DND-41 (cell line): ENCODE data around the gene ELMO2.

Experiments
- ATAC-seq: fragments of 200-7000 bp; cut with Tn5 transposase; 3 replicates; pipeline ENCODE4 v1.9.1; 2021; ENCODE audit warnings: low read depth; ENCODE audit not compliant: insufficient read depth
- DNase-seq: peaks from one replicate; pipeline ENCODE4 v3.0.0-alpha.2; 2020
- H2AFZ ChIP-seq: 2 replicates; pipeline ENCODE4 v1.6.0; 2012; ENCODE audit warnings: low read depth, low read length
- H3K27ac ChIP-seq: 2 replicates; pipeline ENCODE4 v1.5.1; 2012; ENCODE audit warnings: low read length, inconsistent platforms
- H3K27me3 ChIP-seq: fragments of 200-600 bp; sonication (generic); 2 replicates; pipeline ENCODE4 v1.6.0; 2012; ENCODE audit warnings: low read length, mild to moderate bottlenecking, inconsistent platforms; ENCODE audit not compliant: insufficient read depth, poor library complexity
- H3K36me3 ChIP-seq: 2 replicates; pipeline ENCODE4 v1.5.1; 2012; ENCODE audit warnings: low read length, inconsistent platforms; ENCODE audit not compliant: insufficient read depth
- H3K4me1 ChIP-seq: 2 replicates; pipeline ENCODE4 v1.5.1; 2012; ENCODE audit warnings: mild to moderate bottlenecking, low read length; ENCODE audit not compliant: insufficient read depth
- H3K4me2 ChIP-seq: 2 replicates; pipeline ENCODE4 v1.6.0; 2012; ENCODE audit warnings: mild to moderate bottlenecking, moderate library complexity, low read length, inconsistent platforms; ENCODE audit not compliant: insufficient read depth
- H3K4me3 ChIP-seq, 2 experiments: fragments of 200-600 bp in 1 of 2; shearing (Covaris generic) in 1 of 2; 2 replicates each; pipeline ENCODE4 v1.5.1; 2012 to 2016; ENCODE audit warnings: inconsistent platforms in 2 of 2, low read length in 2 of 2, mild to moderate bottlenecking in 2 of 2, low read depth in 1 of 2, moderate library complexity in 1 of 2
- H3K79me2 ChIP-seq: 2 replicates; pipeline ENCODE4 v1.6.0; 2012; ENCODE audit warnings: low read length, inconsistent platforms; ENCODE audit not compliant: insufficient read depth
- H3K9ac ChIP-seq: 2 replicates; pipeline ENCODE4 v1.6.0; 2012; ENCODE audit warnings: low read depth, mild to moderate bottlenecking, inconsistent platforms, low read length, moderate library complexity
- H3K9me3 ChIP-seq: 2 replicates; pipeline ENCODE4 v1.5.1; 2012; ENCODE audit warnings: low read length, moderate library complexity, mild to moderate bottlenecking, inconsistent platforms; ENCODE audit not compliant: insufficient read depth, severe bottlenecking
- H4K20me1 ChIP-seq: 2 replicates; pipeline ENCODE4 v1.6.0; 2012; ENCODE audit warnings: low read length; ENCODE audit not compliant: insufficient read depth
- CTCF ChIP-seq: IDR thresholded peaks from 2 replicates; pipeline ENCODE4 v1.5.1; 2012; ENCODE audit warnings: borderline replicate concordance, low read length, moderate library complexity, mild to moderate bottlenecking; ENCODE audit not compliant: poor library complexity, severe bottlenecking; ENCODE audit errors: extremely low read depth
- EZH2 ChIP-seq: IDR thresholded peaks from 3 replicates; pipeline ENCODE4 v1.6.1; 2012; ENCODE audit warnings: borderline replicate concordance, low read depth, mild to moderate bottlenecking, moderate library complexity, low read length, inconsistent platforms; ENCODE audit not compliant: severe bottlenecking

ELMO2 gene

DNA sequence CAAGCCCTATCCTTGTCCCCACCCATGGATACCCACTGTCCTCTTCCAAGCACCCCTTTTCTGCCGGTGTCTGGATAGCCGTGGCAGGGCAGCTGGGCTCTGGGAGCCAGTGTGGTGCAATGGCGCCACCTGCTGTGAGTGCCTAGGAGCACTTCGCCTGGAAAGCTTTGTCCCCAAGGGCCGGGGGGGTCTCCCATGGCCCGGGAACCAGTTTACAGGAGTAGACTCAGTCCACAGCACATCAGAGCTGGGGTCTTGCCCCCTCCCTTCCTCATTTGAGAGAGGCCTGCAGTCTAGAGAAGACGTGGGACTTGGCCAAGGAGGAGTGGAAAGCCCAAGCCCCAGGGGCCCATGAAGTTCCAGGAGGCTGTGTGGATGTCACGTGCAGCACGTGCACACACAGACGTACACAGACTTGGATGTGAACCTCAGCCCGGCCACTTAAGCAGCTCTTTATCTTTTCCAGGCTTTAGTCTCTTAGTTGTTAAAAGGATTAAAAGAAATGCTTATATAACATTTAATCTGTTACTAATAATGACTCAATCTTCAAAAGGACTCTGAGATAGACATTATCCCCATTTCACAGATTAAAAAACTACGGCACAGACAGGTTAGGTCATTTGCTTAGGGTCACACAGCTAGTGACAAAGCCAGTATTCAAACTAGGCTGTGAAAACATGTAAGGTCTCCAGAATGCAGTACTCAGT lies 57.2 kb downstream of the ELMO2 start:
- Histone ChIP-seq H3K4me3 (no peak overlapping the region), H3K79me2 (no peaks in the 10 kb centered on the region), H3K27ac (no peak overlapping the region), H2AFZ (no peak overlapping the region), H3K9me3 (no peaks in the 10 kb centered on the region), H3K27me3 (no peaks in the 10 kb centered on the region), H4K20me1 (peaks cover 34% of the 10 kb centered on the region), H3K36me3 (peaks cover 60% of the 10 kb centered on the region), H3K4me1 (no peaks in the 10 kb centered on the region), H3K9ac (no peak overlapping the region), H3K4me2 (no peak overlapping the region)
- ATAC-seq (peak; percentile 65), DNase-seq (peak; percentile 58)
- TF ChIP-seq EZH2 (no peak), CTCF (peak; percentile 83)

DNA sequence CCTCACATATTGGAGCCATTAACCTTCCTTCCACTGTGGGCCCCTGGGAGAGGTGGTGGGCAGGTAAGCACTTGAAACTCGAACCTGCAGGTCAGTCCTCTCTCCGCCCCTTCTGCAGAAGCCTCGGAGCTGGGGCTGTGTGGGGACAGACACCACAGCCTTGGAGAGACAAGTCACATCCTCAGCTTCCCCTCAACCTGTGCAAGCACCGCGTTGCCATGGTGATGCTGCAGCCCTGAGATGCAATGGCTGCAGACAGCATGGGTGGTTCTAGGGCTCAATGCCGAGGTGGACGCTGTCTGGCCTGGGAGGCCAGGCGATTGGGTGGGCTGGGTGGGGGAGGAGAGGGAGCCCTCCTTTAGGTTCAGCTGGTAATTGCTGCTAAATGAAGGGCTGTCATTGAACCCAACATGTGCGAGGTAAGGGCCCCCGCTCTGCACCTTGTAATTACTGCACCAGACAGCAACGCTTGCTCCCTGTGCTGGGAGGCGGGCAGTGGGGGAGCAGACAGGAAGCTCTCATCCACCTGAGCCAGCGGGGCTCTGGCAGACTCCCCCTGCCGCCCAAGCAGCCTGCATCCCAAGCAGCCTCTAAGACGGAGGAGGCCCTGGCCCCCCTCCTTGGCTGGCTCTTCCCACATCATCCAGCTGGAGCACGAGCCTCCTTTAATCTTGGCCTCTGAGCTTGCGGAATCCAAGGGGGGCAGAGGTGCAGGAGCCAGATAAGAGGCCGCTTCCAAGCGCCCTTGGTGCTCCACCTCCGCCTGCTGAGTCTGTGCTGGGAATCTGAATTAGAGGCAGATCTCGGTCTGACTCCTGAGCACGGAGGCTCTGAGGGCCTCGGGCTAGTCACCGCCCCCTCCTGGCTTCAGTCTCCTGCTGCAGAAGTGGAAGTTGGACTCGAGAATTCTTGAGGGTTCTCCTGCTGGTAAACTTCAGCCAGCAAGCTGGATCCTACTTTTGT lies 58.3 kb downstream of the ELMO2 start:
- TF ChIP-seq CTCF (no peak), EZH2 (no peak)
- Histone ChIP-seq H3K27me3 (no peaks in the 10 kb centered on the region), H3K4me3 (no peak overlapping the region), H3K36me3 (peaks cover 50% of the 10 kb centered on the region), H3K4me1 (no peaks in the 10 kb centered on the region), H3K4me2 (no peak overlapping the region), H3K79me2 (no peaks in the 10 kb centered on the region), H3K9me3 (no peaks in the 10 kb centered on the region), H4K20me1 (peaks cover 29% of the 10 kb centered on the region), H2AFZ (no peak overlapping the region), H3K27ac (no peak overlapping the region), H3K9ac (no peak overlapping the region)
- ATAC-seq, result no peak
- no peak for DNase-seq

- Histone ChIP-seq H4K20me1 (peaks cover 27% of the 10 kb centered on the region; the same call in 1 of the 2 replicates), H3K4me1 (no peaks in the 10 kb centered on the region), H3K27ac (no peak overlapping the region), H3K9me3 (no peaks in the 10 kb centered on the region), H3K36me3 (peaks cover 37% of the 10 kb centered on the region), H3K9ac (no peak overlapping the region), H2AFZ (no peak overlapping the region), H3K4me2 (no peak overlapping the region), H3K4me3 (no peak overlapping the region), H3K79me2 (no peaks in the 10 kb centered on the region), H3K27me3 (peaks cover 6% of the 10 kb centered on the region)
- DNase-seq (no peak), ATAC-seq (no peak)
- TF ChIP-seq CTCF, result no peak
- no peak for TF ChIP-seq EZH2
These were observed 59.6 kb downstream of the ELMO2 start for GRCh38 chr20:46346770-46347169.
